ENCODE measurements around the gene FEM1A. TPM values are rescaled to one million over a fixed set of nuclear protein-coding genes. Genes with fewer than 3 reads are reported as not detected.

The FEM1A gene
- total RNA-seq, 1 experiment from 2014 or later = 20.0 TPM

- H2BK12ac ChIP-seq (ENCODE audit: insufficient read length, low read depth, low read length) = no peak overlapping the region
- no CpG with 5 or more reads among the region's 16 CpGs for WGBS (ENCODE audit: extremely low coverage, insufficient read length, low lambda C conversion rate)
- H3K9me3 ChIP-seq (ENCODE audit: control insufficient read depth, low read depth, low read length) = no peaks in the 10 kb centered on the region
- peaks cover 0 to 7% (median 0%) of the 10 kb centered on the region in 3 experiments; a peak in 1 of 7 replicates for H3K36me3 Mint-ChIP-seq (ENCODE audit: insufficient read depth in 1 of 3, low read depth in 3 of 3)
- H3K79me2 ChIP-seq (ENCODE audit: insufficient read depth, low read length) = no peaks in the 10 kb centered on the region
- no peak overlapping the region for H4K5ac ChIP-seq (ENCODE audit: insufficient read length, low read depth, low read length)
- H3K9ac ChIP-seq (ENCODE audit: extremely low read depth, insufficient read length, low read length) = no peak overlapping the region
- no peaks in the 10 kb centered on the region for H3K23me2 ChIP-seq (ENCODE audit: insufficient read length, low read depth, low read length, poor library complexity, severe bottlenecking)
- no peak overlapping the region for H4K91ac ChIP-seq (ENCODE audit: insufficient read length, low read depth, low read length)
- no peak overlapping the region for H3K18ac ChIP-seq (ENCODE audit: insufficient read length, low read depth, low read length)
- no peaks in the 10 kb centered on the region for H3K4me1 Mint-ChIP-seq
- H3K4me3 Mint-ChIP-seq = no peak overlapping the region
- no peak for DNase-seq
- H3K14ac ChIP-seq (ENCODE audit: insufficient read depth, low read length) = no peak overlapping the region
- no peak overlapping the region for H3K56ac ChIP-seq (ENCODE audit: insufficient read length, low read depth, low read length)
- H3K4me2 ChIP-seq (ENCODE audit: insufficient read depth, insufficient read length, low read length) = no peak overlapping the region
- H4K8ac ChIP-seq (replicated peaks; ENCODE audit: insufficient read length, low read depth, low read length) = no peak overlapping the region
- TF ChIP-seq, protein P1, sequence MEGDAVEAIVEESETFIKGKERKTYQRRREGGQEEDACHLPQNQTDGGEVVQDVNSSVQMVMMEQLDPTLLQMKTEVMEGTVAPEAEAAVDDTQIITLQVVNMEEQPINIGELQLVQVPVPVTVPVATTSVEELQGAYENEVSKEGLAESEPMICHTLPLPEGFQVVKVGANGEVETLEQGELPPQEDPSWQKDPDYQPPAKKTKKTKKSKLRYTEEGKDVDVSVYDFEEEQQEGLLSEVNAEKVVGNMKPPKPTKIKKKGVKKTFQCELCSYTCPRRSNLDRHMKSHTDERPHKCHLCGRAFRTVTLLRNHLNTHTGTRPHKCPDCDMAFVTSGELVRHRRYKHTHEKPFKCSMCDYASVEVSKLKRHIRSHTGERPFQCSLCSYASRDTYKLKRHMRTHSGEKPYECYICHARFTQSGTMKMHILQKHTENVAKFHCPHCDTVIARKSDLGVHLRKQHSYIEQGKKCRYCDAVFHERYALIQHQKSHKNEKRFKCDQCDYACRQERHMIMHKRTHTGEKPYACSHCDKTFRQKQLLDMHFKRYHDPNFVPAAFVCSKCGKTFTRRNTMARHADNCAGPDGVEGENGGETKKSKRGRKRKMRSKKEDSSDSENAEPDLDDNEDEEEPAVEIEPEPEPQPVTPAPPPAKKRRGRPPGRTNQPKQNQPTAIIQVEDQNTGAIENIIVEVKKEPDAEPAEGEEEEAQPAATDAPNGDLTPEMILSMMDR (conservative IDR thresholded peaks at IDR 0.05) = no peak
- H4K20me1 ChIP-seq (ENCODE audit: control insufficient read depth, insufficient read depth, insufficient read length) = no peaks in the 10 kb centered on the region
- no peak overlapping the region for H2BK20ac ChIP-seq (ENCODE audit: low read depth, low read length, poor library complexity, severe bottlenecking)
- no peak overlapping the region for H2BK15ac ChIP-seq (ENCODE audit: low read depth, low read length)
- peaks cover 0 to 14% of the 10 kb centered on the region in 2 experiments; a peak in 3 of 5 replicates for H3K9me3 Mint-ChIP-seq
- H3K27me3 Mint-ChIP-seq (ENCODE audit: low read depth) = peaks cover 18% of the 10 kb centered on the region
- H3T11ph ChIP-seq (ENCODE audit: low read length) = no peak overlapping the region
- H3K27ac ChIP-seq (ENCODE audit: insufficient read length, low read depth, low read length) = no peak overlapping the region
- H2AFZ ChIP-seq (ENCODE audit: low read length) = no peak overlapping the region
- H3K27me3 ChIP-seq (ENCODE audit: insufficient read depth, low read length) = no peaks in the 10 kb centered on the region
- no peak overlapping the region for H3K23ac ChIP-seq (ENCODE audit: insufficient read length, low read depth, low read length)
- no peak overlapping the region for H3K27ac Mint-ChIP-seq
- no peak overlapping the region for H3K4ac ChIP-seq (ENCODE audit: low read depth, low read length)
- H2BK5ac ChIP-seq (ENCODE audit: insufficient read length, low read length) = no peak overlapping the region
- no peaks in the 10 kb centered on the region for H3K79me1 ChIP-seq (ENCODE audit: insufficient read depth, low read depth, low read length, poor library complexity, severe bottlenecking)
- H3K4me1 ChIP-seq (ENCODE audit: insufficient read depth, low read length) = no peaks in the 10 kb centered on the region
- no peak overlapping the region for H2BK120ac ChIP-seq (ENCODE audit: low read depth, low read length, poor library complexity, severe bottlenecking)
- H2AK5ac ChIP-seq (ENCODE audit: insufficient read length, low read length) = no peak overlapping the region
Measured at GRCh38 chr19:4816950-4817278, 25.4 kb downstream of the FEM1A start.
